NB4 (cell line): ENCODE data around the gene IFITM1.
"Not testable (repeated sequence)": the region's sequence is repeated elsewhere in the genome, so short reads cannot be mapped to it uniquely, and the experiment has no call there.

Experiments
- POLR2A ChIP-seq: IDR thresholded peaks from 2 replicates; pipeline ENCODE4 v1.6.1; 2011; ENCODE audit warnings: mild to moderate bottlenecking; ENCODE audit not compliant: insufficient read length; ENCODE audit errors: extremely low read depth
- TF ChIP-seq, protein P1 (sequence below): IDR thresholded peaks from one replicate; pipeline ENCODE4 v1.5.1; 2012; ENCODE audit warnings: low read depth, low read length
- TF ChIP-seq, protein P2 (sequence below): IDR thresholded peaks from 2 replicates; pipeline ENCODE4 v1.6.1; 2011; ENCODE audit warnings: low read depth, low read length

DNA sequence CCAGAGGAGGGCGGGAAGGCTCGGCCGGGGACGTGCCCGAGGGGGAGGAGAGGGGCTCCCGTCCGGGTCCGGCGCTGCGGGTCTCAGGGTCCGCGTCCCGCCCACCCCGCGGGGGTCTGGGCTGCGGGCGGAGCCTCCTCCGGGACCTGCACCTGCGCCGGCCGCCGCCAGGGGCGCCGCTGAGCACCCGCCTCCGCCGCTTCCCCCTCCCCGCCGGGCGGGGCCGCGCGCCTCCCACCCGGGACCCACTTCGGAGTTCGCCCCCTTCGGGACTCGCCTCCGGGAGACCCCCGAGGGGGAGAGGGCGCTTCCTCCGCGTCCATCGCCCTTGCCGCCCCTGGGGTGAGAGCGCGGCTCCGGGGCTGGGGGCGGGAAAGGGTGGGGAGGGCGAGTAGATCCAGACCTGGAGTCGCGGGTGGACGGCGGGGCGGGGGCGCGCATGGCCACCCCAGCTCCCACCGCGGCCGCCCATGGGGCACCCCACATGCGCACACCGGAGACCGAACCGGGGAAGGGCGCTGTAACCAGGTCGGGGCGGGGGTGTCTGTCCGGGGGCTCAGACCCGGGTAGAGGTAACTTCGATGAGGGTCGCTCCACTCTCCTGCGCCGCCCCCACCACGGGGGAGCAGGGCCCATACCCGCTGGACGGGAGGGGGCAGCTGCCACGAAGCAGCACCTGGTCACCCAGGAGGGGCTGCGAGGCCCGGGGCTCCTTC, 4.7 kb downstream of the IFITM1 start:
- TF ChIP-seq, protein P1, sequence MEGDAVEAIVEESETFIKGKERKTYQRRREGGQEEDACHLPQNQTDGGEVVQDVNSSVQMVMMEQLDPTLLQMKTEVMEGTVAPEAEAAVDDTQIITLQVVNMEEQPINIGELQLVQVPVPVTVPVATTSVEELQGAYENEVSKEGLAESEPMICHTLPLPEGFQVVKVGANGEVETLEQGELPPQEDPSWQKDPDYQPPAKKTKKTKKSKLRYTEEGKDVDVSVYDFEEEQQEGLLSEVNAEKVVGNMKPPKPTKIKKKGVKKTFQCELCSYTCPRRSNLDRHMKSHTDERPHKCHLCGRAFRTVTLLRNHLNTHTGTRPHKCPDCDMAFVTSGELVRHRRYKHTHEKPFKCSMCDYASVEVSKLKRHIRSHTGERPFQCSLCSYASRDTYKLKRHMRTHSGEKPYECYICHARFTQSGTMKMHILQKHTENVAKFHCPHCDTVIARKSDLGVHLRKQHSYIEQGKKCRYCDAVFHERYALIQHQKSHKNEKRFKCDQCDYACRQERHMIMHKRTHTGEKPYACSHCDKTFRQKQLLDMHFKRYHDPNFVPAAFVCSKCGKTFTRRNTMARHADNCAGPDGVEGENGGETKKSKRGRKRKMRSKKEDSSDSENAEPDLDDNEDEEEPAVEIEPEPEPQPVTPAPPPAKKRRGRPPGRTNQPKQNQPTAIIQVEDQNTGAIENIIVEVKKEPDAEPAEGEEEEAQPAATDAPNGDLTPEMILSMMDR, result not testable (repeated sequence)
- TF ChIP-seq POLR2A, result not testable (repeated sequence)
- TF ChIP-seq, protein P2, sequence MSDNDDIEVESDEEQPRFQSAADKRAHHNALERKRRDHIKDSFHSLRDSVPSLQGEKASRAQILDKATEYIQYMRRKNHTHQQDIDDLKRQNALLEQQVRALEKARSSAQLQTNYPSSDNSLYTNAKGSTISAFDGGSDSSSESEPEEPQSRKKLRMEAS, result not testable (repeated sequence)
